ENCODE data around the gene ATP12A. TPM values are rescaled to one million over a fixed set of nuclear protein-coding genes. Genes with fewer than 3 reads are reported as not detected.

The ATP12A gene
- not detected in 2 replicates for total RNA-seq

- no peak for DNase-seq (ENCODE audit: extremely low read depth, low read depth, low spot score)
Measured at GRCh38 chr13:24680258-24680920, at the start of gene ATP12A. Gene ATP12A (plus strand): TSS chr13:24680408. CDS start chr13:24680744, 336 bp downstream.

GRCh38 chr13:24630851-24631620 is 49.2 kb upstream of the ATP12A start:
- no peak for DNase-seq (ENCODE audit: extremely low read depth, low read depth, low spot score)

GRCh38 chr13:24631922-24632321 is 48.3 kb upstream of the ATP12A start:
- DNase-seq (ENCODE audit: extremely low read depth, low read depth, low spot score): no peak

GRCh38 chr13:24632382-24633121 is 47.7 kb upstream of the ATP12A start:
- DNase-seq (ENCODE audit: extremely low read depth, low read depth, low spot score): no peak

- DNase-seq (ENCODE audit: extremely low read depth, low read depth, low spot score): no peak
Measured at GRCh38 chr13:24636776-24637175, 43.4 kb upstream of the ATP12A start.

GRCh38 chr13:24638096-24638495 is 42.1 kb upstream of the ATP12A start:
- no peak for DNase-seq (ENCODE audit: extremely low read depth, low read depth, low spot score)

GRCh38 chr13:24640752-24641151 is 39.5 kb upstream of the ATP12A start:
- no peak for DNase-seq (ENCODE audit: extremely low read depth, low read depth, low spot score)

- no peak for DNase-seq (ENCODE audit: extremely low read depth, low read depth, low spot score)
Measured at GRCh38 chr13:24642219-24642618, 38.0 kb upstream of the ATP12A start.

GRCh38 chr13:24644036-24644435 is 36.2 kb upstream of the ATP12A start:
- DNase-seq (ENCODE audit: extremely low read depth, low read depth, low spot score): no peak

- no peak for DNase-seq (ENCODE audit: extremely low read depth, low read depth, low spot score)
Measured at GRCh38 chr13:24648271-24648670, 31.9 kb upstream of the ATP12A start.

GRCh38 chr13:24648983-24649687 is 31.1 kb upstream of the ATP12A start:
- no peak for DNase-seq (ENCODE audit: extremely low read depth, low read depth, low spot score)

GRCh38 chr13:24649688-24650043 is 30.5 kb upstream of the ATP12A start:
- no peak for DNase-seq (ENCODE audit: extremely low read depth, low read depth, low spot score)

GRCh38 chr13:24650161-24650560 is 30.0 kb upstream of the ATP12A start:
- DNase-seq (ENCODE audit: extremely low read depth, low read depth, low spot score): no peak

- DNase-seq (ENCODE audit: extremely low read depth, low read depth, low spot score): no peak
Measured at GRCh38 chr13:24651718-24652345, 28.4 kb upstream of the ATP12A start.

GRCh38 chr13:24652359-24652758 is 27.8 kb upstream of the ATP12A start:
- DNase-seq (ENCODE audit: extremely low read depth, low read depth, low spot score): no peak

GRCh38 chr13:24654741-24655140 is 25.5 kb upstream of the ATP12A start:
- no peak for DNase-seq (ENCODE audit: extremely low read depth, low read depth, low spot score)

- no peak for DNase-seq (ENCODE audit: extremely low read depth, low read depth, low spot score)
Measured at GRCh38 chr13:24659239-24659638, 21.0 kb upstream of the ATP12A start.

GRCh38 chr13:24660023-24660741 is 20.0 kb upstream of the ATP12A start:
- no peak for DNase-seq (ENCODE audit: extremely low read depth, low read depth, low spot score)

GRCh38 chr13:24661713-24662112 is 18.5 kb upstream of the ATP12A start:
- no peak for DNase-seq (ENCODE audit: extremely low read depth, low read depth, low spot score)
